GM23338 (cell line): ENCODE results near the gene MBOAT7. TPM values are rescaled to one million over a fixed set of nuclear protein-coding genes. Genes with fewer than 3 reads are reported as not detected.

ENCODE experiments used
- ATAC-seq: fragments of 200-7000 bp; cut with Tn5 transposase; 3 replicates; pipeline ENCODE4 v1.9.1; 2020
- DNase-seq: peaks from one replicate; pipeline ENCODE4 v3.0.0-alpha.2; 2015; ENCODE audit warnings: low spot score
- H2AFZ ChIP-seq: fragments of 200-600 bp; sonication (generic); 2 replicates; pipeline ENCODE4 v1.8.0; 2016; ENCODE audit warnings: antibody characterized with exemption, mild to moderate bottlenecking, moderate library complexity
- H3F3A ChIP-seq: fragments of 200-600 bp; sonication (generic); replicated peaks from 2 replicates; pipeline ENCODE4 v1.8.0; 2017; ENCODE audit warnings: antibody characterized with exemption, mixed run types, low read depth
- H3K27ac ChIP-seq: fragments of 200-600 bp; sonication (generic); 2 replicates; pipeline ENCODE4 v1.6.1; 2016; ENCODE audit warnings: low read depth
- H3K27me3 ChIP-seq: fragments of 200-600 bp; sonication (generic); 2 replicates; pipeline ENCODE4 v1.8.0; 2016; ENCODE audit warnings: mild to moderate bottlenecking, mixed run types, moderate library complexity; ENCODE audit not compliant: insufficient read depth
- H3K36me3 ChIP-seq: fragments of 200-600 bp; sonication (generic); 2 replicates; pipeline ENCODE4 v1.8.0; 2016; ENCODE audit warnings: mild to moderate bottlenecking; ENCODE audit not compliant: insufficient read depth
- H3K4me1 ChIP-seq: fragments of 200-600 bp; sonication (generic); 2 replicates; pipeline ENCODE4 v1.8.0; 2016; ENCODE audit warnings: mild to moderate bottlenecking, moderate library complexity; ENCODE audit not compliant: insufficient read depth
- H3K4me2 ChIP-seq: fragments of 200-600 bp; sonication (generic); 2 replicates; pipeline ENCODE4 v1.7.1; 2017; ENCODE audit warnings: mixed run types
- H3K4me3 ChIP-seq: fragments of 200-600 bp; sonication (generic); 2 replicates; pipeline ENCODE4 v1.6.1; 2016; ENCODE audit warnings: mixed run types
- H3K79me2 ChIP-seq: fragments of 200-600 bp; sonication (generic); replicated peaks from 2 replicates; pipeline ENCODE4 v1.8.0; 2017; ENCODE audit warnings: mild to moderate bottlenecking; ENCODE audit not compliant: insufficient read depth
- H3K9me2 ChIP-seq: fragments of 200-600 bp; sonication (generic); 2 replicates; pipeline ENCODE4 v1.8.0; 2017; ENCODE audit not compliant: insufficient read depth
- H4K20me1 ChIP-seq: fragments of 200-600 bp; sonication (generic); replicated peaks from 2 replicates; pipeline ENCODE4 v1.8.0; 2017; ENCODE audit warnings: mild to moderate bottlenecking; ENCODE audit not compliant: insufficient read depth
- H3K27ac Mint-ChIP-seq: 2 replicates; pipeline ENCODE4 v1.8.0; 2020; ENCODE audit warnings: inconsistent platforms, mild to moderate bottlenecking, moderate library complexity, mixed read lengths
- H3K27me3 Mint-ChIP-seq: 3 replicates; pipeline ENCODE4 v1.8.0; 2022; ENCODE audit warnings: low read depth, mild to moderate bottlenecking, moderate library complexity, mixed read lengths, inconsistent platforms; ENCODE audit not compliant: insufficient read depth, poor library complexity
- H3K36me3 Mint-ChIP-seq: 3 replicates; pipeline ENCODE4 v1.8.0; 2021; ENCODE audit warnings: low read depth, mild to moderate bottlenecking, inconsistent platforms, moderate library complexity, mixed read lengths
- H3K4me1 Mint-ChIP-seq: 3 replicates; pipeline ENCODE4 v1.8.0; 2020; ENCODE audit warnings: mild to moderate bottlenecking, inconsistent platforms, mixed read lengths
- H3K4me3 Mint-ChIP-seq: 3 replicates; pipeline ENCODE4 v1.8.0; 2021; ENCODE audit warnings: moderate library complexity, mild to moderate bottlenecking, inconsistent platforms, mixed read lengths
- H3K9me3 Mint-ChIP-seq: 3 replicates; pipeline ENCODE4 v1.8.0; 2020; ENCODE audit warnings: moderate library complexity, mild to moderate bottlenecking, inconsistent platforms, mixed read lengths
- CREB1 ChIP-seq: fragments of 250-450 bp; sonication (Bioruptor Pico); IDR thresholded peaks from 2 replicates; pipeline ENCODE4 v1.5.0; 2020; ENCODE audit warnings: low read depth, mild to moderate bottlenecking, moderate library complexity
- EZH2 ChIP-seq: fragments of 200-600 bp; sonication (generic); IDR thresholded peaks from one replicate; pipeline ENCODE4 v1.8.0; 2017; ENCODE audit warnings: antibody characterized with exemption, mild to moderate bottlenecking, low read depth; ENCODE audit not compliant: unreplicated experiment
- JUNB ChIP-seq: IDR thresholded peaks from one replicate; pipeline ENCODE4 v1.6.1; 2016; ENCODE audit warnings: antibody characterized with exemption; ENCODE audit not compliant: unreplicated experiment
- NANOG ChIP-seq: IDR thresholded peaks from 2 replicates; pipeline ENCODE4 v1.6.1; 2016; ENCODE audit warnings: antibody characterized with exemption, borderline replicate concordance
- POLR2AphosphoS5 ChIP-seq: IDR thresholded peaks from 2 replicates; pipeline ENCODE4 v1.6.1; 2016; ENCODE audit warnings: antibody characterized with exemption, low read depth
- STAT1 ChIP-seq: IDR thresholded peaks from one replicate; pipeline ENCODE4 v1.6.1; 2016; ENCODE audit warnings: antibody characterized with exemption; ENCODE audit not compliant: unreplicated experiment
- polyA plus RNA-seq: library from polyadenylated mRNA; unstranded; fragments of >200 nt; fragmentation: Nextera tagmentation; extraction: Ambion mirVana; gene quantifications from 2 replicates; pipeline ENCODE4 v1.2.1, GENCODE V29; 2016
- total RNA-seq: library from RNA; depleted of rRNA; stranded (reverse); fragments of >200 nt; shearing (Covaris generic); gene quantifications from 2 replicates; pipeline ENCODE4 v1.2.3, GENCODE V29; 2014
- TF ChIP-seq, protein P1 (sequence below): IDR thresholded peaks from 2 replicates; pipeline ENCODE4 v1.6.1; 2016; ENCODE audit warnings: antibody characterized with exemption
- TF ChIP-seq, protein P2 (sequence below): fragments of 250-450 bp; sonication (Bioruptor Pico); IDR thresholded peaks from 2 replicates; pipeline ENCODE4 v1.5.0; 2020; ENCODE audit warnings: mild to moderate bottlenecking, moderate library complexity

Gene MBOAT7
- total and polyA plus RNA-seq, 2 experiments from 2014 or later: 77.8 to 184 TPM

DNA sequence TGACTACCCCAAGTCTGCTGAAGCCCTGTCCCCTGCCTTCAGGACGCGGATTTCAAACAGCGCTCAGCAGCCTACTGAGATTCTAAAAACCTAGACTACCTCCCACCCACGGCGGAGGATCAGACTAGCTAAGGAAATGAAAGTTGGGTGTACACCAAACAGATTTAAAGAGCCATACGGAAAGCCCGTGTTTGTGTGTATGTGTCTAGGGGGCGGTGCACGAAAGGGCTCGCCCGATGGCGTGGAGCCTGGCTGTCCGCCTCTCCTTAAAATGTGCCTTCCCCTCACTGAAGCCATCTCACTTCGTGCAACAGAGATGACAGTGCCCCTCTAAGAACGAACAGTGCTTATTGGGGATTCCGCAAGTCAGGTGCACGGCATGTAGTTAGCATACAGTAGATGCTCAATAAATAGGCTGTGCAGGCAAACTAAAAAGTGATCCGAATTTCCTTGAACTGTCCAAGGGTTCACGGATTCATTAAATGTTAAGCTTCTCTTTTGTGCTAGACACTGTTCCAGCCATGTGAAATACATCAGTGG lies 30.5 kb downstream of the MBOAT7 start:
- Histone ChIP-seq H3K27me3 (peaks cover 7% of the 10 kb centered on the region; the same call in 1 of the 2 replicates), H2AFZ (no peak overlapping the region), H3K4me2 (peak overlapping the region; percentile 88), H3K4me1 (peaks cover 8% of the 10 kb centered on the region; the same call in 1 of the 2 replicates), H3K79me2 (peaks cover 9% of the 10 kb centered on the region; the same call in 1 of the 2 replicates), H3F3A (peaks cover 35% of the 10 kb centered on the region), H3K9me2 (no peaks in the 10 kb centered on the region), H3K36me3 (peaks cover 14% of the 10 kb centered on the region; the same call in 1 of the 2 replicates), H3K27ac (peak overlapping the region; percentile 27; the same call in 1 of the 2 replicates), H3K4me3 (peak overlapping the region; percentile 56), H4K20me1 (peaks cover 12% of the 10 kb centered on the region; the same call in 1 of the 2 replicates)
- ATAC-seq (no peak), DNase-seq (no peak)
- TF ChIP-seq, protein P1, sequence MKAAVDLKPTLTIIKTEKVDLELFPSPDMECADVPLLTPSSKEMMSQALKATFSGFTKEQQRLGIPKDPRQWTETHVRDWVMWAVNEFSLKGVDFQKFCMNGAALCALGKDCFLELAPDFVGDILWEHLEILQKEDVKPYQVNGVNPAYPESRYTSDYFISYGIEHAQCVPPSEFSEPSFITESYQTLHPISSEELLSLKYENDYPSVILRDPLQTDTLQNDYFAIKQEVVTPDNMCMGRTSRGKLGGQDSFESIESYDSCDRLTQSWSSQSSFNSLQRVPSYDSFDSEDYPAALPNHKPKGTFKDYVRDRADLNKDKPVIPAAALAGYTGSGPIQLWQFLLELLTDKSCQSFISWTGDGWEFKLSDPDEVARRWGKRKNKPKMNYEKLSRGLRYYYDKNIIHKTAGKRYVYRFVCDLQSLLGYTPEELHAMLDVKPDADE: no peak
- TF ChIP-seq CREB1 (CRISPR knock-in tag) (no peak), STAT1 (no peak), POLR2AphosphoS5 (no peak), EZH2 (no peak), JUNB (no peak), NANOG (no peak)
- TF ChIP-seq, protein P2, sequence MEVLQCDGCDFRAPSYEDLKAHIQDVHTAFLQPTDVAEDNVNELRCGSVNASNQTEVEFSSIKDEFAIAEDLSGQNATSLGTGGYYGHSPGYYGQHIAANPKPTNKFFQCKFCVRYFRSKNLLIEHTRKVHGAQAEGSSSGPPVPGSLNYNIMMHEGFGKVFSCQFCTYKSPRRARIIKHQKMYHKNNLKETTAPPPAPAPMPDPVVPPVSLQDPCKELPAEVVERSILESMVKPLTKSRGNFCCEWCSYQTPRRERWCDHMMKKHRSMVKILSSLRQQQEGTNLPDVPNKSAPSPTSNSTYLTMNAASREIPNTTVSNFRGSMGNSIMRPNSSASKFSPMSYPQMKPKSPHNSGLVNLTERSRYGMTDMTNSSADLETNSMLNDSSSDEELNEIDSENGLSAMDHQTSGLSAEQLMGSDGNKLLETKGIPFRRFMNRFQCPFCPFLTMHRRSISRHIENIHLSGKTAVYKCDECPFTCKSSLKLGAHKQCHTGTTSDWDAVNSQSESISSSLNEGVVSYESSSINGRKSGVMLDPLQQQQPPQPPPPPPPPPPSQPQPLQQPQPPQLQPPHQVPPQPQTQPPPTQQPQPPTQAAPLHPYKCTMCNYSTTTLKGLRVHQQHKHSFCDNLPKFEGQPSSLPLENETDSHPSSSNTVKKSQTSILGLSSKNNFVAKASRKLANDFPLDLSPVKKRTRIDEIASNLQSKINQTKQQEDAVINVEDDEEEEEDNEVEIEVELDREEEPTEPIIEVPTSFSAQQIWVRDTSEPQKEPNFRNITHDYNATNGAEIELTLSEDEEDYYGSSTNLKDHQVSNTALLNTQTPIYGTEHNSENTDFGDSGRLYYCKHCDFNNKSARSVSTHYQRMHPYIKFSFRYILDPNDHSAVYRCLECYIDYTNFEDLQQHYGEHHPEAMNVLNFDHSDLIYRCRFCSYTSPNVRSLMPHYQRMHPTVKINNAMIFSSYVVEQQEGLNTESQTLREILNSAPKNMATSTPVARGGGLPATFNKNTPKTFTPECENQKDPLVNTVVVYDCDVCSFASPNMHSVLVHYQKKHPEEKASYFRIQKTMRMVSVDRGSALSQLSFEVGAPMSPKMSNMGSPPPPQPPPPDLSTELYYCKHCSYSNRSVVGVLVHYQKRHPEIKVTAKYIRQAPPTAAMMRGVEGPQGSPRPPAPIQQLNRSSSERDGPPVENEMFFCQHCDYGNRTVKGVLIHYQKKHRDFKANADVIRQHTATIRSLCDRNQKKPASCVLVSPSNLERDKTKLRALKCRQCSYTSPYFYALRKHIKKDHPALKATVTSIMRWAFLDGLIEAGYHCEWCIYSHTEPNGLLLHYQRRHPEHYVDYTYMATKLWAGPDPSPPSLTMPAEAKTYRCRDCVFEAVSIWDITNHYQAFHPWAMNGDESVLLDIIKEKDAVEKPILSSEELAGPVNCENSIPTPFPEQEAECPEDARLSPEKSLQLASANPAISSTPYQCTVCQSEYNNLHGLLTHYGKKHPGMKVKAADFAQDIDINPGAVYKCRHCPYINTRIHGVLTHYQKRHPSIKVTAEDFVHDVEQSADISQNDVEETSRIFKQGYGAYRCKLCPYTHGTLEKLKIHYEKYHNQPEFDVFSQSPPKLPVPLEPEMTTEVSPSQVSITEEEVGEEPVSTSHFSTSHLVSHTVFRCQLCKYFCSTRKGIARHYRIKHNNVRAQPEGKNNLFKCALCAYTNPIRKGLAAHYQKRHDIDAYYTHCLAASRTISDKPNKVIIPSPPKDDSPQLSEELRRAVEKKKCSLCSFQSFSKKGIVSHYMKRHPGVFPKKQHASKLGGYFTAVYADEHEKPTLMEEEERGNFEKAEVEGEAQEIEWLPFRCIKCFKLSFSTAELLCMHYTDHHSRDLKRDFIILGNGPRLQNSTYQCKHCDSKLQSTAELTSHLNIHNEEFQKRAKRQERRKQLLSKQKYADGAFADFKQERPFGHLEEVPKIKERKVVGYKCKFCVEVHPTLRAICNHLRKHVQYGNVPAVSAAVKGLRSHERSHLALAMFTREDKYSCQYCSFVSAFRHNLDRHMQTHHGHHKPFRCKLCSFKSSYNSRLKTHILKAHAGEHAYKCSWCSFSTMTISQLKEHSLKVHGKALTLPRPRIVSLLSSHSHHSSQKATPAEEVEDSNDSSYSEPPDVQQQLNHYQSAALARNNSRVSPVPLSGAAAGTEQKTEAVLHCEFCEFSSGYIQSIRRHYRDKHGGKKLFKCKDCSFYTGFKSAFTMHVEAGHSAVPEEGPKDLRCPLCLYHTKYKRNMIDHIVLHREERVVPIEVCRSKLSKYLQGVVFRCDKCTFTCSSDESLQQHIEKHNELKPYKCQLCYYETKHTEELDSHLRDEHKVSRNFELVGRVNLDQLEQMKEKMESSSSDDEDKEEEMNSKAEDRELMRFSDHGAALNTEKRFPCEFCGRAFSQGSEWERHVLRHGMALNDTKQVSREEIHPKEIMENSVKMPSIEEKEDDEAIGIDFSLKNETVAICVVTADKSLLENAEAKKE (CRISPR knock-in tag): no peak
- Mint-ChIP-seq H3K4me1 (peaks cover 30% of the 10 kb centered on the region), H3K27ac (peak overlapping the region; percentile 71), H3K4me3 (peak overlapping the region; percentile 95), H3K27me3 (peaks cover 35% of the 10 kb centered on the region), H3K9me3 (peaks cover 2% of the 10 kb centered on the region; the same call in 2 of the 3 replicates), H3K36me3 (peaks cover 39% of the 10 kb centered on the region)
